Measurements from ENCODE around the gene PSME1. TPM values are rescaled to one million over a fixed set of nuclear protein-coding genes. Genes with fewer than 3 reads are reported as not detected.

Gene PSME1
- total and polyA plus RNA-seq, 2 of the 13 experiments (the other 11 are each of a cell fraction or from before 2014, with no cell fraction given), result 159 to 608 TPM

- TF ChIP-seq ZNF569 (CRISPR knock-in tag; IDR thresholded peaks at IDR 0.05; ENCODE audit: borderline replicate concordance) (no peak), KLF13 (CRISPR knock-in tag; IDR thresholded peaks at IDR 0.05) (peak; percentile 87; the same call in 1 of the 2 replicates), ZNF251 (CRISPR knock-in tag; IDR thresholded peaks at IDR 0.05) (peak; percentile 94), JUND (CRISPR knock-in tag; IDR thresholded peaks at IDR 0.05) (no peak), SP1 (IDR thresholded peaks at IDR 0.05) (peak; percentile 36; the same call in 1 of the 2 replicates), SP1 (CRISPR knock-in tag; IDR thresholded peaks at IDR 0.05) (no peak), NBN (conservative IDR thresholded peaks at IDR 0.05) (no peak), SATB2 (CRISPR knock-in tag; IDR thresholded peaks at IDR 0.05) (no peak; the same call in 1 of the 2 replicates), JUN (CRISPR knock-in tag; IDR thresholded peaks at IDR 0.05) (no peak; the same call in 1 of the 2 replicates), ZNF761 (CRISPR knock-in tag; conservative IDR thresholded peaks at IDR 0.05) (peak; percentile 75; the same call in 1 of the 2 replicates), PITX1 (CRISPR knock-in tag; IDR thresholded peaks at IDR 0.05) (peak; percentile 77; the same call in 1 of the 2 replicates), TBP (CRISPR knock-in tag; IDR thresholded peaks at IDR 0.05) (0 out of 2 replicates have a peak, but pooled peaks have one; percentile 86), ZNF44 (CRISPR knock-in tag; IDR thresholded peaks at IDR 0.05) (0 out of 2 replicates have a peak, but pooled peaks have one; percentile 80), SRF (IDR thresholded peaks at IDR 0.05; ENCODE audit: low read depth, low read length) (no peak), ZNF33A (CRISPR knock-in tag; IDR thresholded peaks at IDR 0.05; ENCODE audit: borderline replicate concordance) (no peak), ZNF678 (CRISPR knock-in tag; IDR thresholded peaks at IDR 0.05) (peak; percentile 95; the same call in 1 of the 2 replicates), ZNF484 (CRISPR knock-in tag; IDR thresholded peaks at IDR 0.05; ENCODE audit: borderline replicate concordance, low read depth) (peak; percentile 83; the same call in 1 of the 2 replicates)
- TF ChIP-seq, protein P1, sequence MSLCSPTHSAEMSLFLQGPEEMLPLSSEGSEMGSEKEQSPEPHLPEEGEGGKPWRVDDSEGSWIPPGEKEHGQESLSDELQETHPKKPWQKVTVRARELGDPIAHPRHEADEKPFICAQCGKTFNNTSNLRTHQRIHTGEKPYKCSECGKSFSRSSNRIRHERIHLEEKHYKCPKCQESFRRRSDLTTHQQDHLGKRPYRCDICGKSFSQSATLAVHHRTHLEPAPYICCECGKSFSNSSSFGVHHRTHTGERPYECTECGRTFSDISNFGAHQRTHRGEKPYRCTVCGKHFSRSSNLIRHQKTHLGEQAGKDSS (CRISPR knock-in tag; IDR thresholded peaks at IDR 0.05; ENCODE audit: borderline replicate concordance, low read depth), result peak; percentile 70; the same call in 1 of the 2 replicates
- TF ChIP-seq, protein P2, sequence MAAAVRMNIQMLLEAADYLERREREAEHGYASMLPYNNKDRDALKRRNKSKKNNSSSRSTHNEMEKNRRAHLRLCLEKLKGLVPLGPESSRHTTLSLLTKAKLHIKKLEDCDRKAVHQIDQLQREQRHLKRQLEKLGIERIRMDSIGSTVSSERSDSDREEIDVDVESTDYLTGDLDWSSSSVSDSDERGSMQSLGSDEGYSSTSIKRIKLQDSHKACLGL (CRISPR knock-in tag; IDR thresholded peaks at IDR 0.05), result peak; percentile 72
- TF ChIP-seq, protein P3, sequence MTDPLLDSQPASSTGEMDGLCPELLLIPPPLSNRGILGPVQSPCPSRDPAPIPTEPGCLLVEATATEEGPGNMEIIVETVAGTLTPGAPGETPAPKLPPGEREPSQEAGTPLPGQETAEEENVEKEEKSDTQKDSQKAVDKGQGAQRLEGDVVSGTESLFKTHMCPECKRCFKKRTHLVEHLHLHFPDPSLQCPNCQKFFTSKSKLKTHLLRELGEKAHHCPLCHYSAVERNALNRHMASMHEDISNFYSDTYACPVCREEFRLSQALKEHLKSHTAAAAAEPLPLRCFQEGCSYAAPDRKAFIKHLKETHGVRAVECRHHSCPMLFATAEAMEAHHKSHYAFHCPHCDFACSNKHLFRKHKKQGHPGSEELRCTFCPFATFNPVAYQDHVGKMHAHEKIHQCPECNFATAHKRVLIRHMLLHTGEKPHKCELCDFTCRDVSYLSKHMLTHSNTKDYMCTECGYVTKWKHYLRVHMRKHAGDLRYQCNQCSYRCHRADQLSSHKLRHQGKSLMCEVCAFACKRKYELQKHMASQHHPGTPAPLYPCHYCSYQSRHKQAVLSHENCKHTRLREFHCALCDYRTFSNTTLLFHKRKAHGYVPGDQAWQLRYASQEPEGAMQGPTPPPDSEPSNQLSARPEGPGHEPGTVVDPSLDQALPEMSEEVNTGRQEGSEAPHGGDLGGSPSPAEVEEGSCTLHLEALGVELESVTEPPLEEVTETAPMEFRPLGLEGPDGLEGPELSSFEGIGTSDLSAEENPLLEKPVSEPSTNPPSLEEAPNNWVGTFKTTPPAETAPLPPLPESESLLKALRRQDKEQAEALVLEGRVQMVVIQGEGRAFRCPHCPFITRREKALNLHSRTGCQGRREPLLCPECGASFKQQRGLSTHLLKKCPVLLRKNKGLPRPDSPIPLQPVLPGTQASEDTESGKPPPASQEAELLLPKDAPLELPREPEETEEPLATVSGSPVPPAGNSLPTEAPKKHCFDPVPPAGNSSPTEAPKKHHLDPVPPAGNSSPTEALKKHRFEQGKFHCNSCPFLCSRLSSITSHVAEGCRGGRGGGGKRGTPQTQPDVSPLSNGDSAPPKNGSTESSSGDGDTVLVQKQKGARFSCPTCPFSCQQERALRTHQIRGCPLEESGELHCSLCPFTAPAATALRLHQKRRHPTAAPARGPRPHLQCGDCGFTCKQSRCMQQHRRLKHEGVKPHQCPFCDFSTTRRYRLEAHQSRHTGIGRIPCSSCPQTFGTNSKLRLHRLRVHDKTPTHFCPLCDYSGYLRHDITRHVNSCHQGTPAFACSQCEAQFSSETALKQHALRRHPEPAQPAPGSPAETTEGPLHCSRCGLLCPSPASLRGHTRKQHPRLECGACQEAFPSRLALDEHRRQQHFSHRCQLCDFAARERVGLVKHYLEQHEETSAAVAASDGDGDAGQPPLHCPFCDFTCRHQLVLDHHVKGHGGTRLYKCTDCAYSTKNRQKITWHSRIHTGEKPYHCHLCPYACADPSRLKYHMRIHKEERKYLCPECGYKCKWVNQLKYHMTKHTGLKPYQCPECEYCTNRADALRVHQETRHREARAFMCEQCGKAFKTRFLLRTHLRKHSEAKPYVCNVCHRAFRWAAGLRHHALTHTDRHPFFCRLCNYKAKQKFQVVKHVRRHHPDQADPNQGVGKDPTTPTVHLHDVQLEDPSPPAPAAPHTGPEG (CRISPR knock-in tag; IDR thresholded peaks at IDR 0.05), result peak; percentile 38; the same call in 1 of the 2 replicates
- TF ChIP-seq, protein P4, sequence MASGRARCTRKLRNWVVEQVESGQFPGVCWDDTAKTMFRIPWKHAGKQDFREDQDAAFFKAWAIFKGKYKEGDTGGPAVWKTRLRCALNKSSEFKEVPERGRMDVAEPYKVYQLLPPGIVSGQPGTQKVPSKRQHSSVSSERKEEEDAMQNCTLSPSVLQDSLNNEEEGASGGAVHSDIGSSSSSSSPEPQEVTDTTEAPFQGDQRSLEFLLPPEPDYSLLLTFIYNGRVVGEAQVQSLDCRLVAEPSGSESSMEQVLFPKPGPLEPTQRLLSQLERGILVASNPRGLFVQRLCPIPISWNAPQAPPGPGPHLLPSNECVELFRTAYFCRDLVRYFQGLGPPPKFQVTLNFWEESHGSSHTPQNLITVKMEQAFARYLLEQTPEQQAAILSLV (CRISPR knock-in tag; IDR thresholded peaks at IDR 0.05; ENCODE audit: borderline replicate concordance), result peak; percentile 84; the same call in 1 of the 2 replicates
- TF ChIP-seq, protein P5, sequence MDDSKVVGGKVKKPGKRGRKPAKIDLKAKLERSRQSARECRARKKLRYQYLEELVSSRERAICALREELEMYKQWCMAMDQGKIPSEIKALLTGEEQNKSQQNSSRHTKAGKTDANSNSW (CRISPR knock-in tag; IDR thresholded peaks at IDR 0.05; ENCODE audit: borderline replicate concordance), result peak; percentile 37; the same call in 1 of the 2 replicates
Measured at GRCh38 chr14:24147761-24148428, 11.9 kb downstream of the PSME1 start (continued).

Data from HepG2 (cell line).